Thyroid gland (tissue), 4 donors: ENCODE results near the gene JAG2. TPM values are rescaled to one million over a fixed set of nuclear protein-coding genes. Genes with fewer than 3 reads are reported as not detected.

Experiments used
- DNase-seq, 2 donors: peaks; one replicate each; pipeline ENCODE4 v3.0.0-alpha.2; 2019
- H3K27ac ChIP-seq, 3 donors: fragments of 200-600 bp; sonication (generic); 1 replicate in 2 of 3; 2 replicates in 1 of 3; pipeline ENCODE4 v1.5.1; 2016 to 2019; ENCODE audit warnings: mild to moderate bottlenecking in 1 of 3, moderate library complexity in 1 of 3
- H3K27me3 ChIP-seq: fragments of 200-600 bp; sonication (generic); one replicate; pipeline ENCODE4 v1.5.1; 2019
- H3K36me3 ChIP-seq, 2 donors: fragments of 200-600 bp; sonication (generic); one replicate each; pipeline ENCODE4 v1.5.1; 2016 to 2019
- H3K4me1 ChIP-seq, 2 donors: fragments of 200-600 bp; sonication (generic); one replicate each; pipeline ENCODE4 v1.5.1; 2017 to 2019
- H3K4me3 ChIP-seq, 3 donors: fragments of 200-600 bp; sonication (generic); replicated peaks in 1 of 3; 1 replicate in 2 of 3; 2 replicates in 1 of 3; pipeline ENCODE4 v1.5.1; 2016; ENCODE audit warnings: mild to moderate bottlenecking in 1 of 3
- H3K9me3 ChIP-seq: fragments of 200-600 bp; sonication (generic); one replicate; pipeline ENCODE4 v1.5.1; 2017
- POLR2A ChIP-seq, 2 donors: fragments of 450-650 bp; IDR thresholded peaks; one replicate each; pipeline ENCODE4 v1.6.1; 2017; ENCODE audit warnings: antibody characterized with exemption in 2 of 2, mild to moderate bottlenecking in 2 of 2, moderate library complexity in 1 of 2
- WGBS, 2 donors: methylation state at CpG; one replicate each; pipeline ENCODE4 v1.1.5; 2017; 5-methylcytosine and 5-hydroxymethylcytosine counted together
- intact Hi-C: fragments of 100-400 bp; cut with DNase I; formaldehyde crosslinking; loops from one replicate; pipeline ENCODE4 v1.15.1; 2023
- total RNA-seq, 4 donors: library from RNA; depleted of rRNA; stranded (reverse); fragments of >200 nt; gene quantifications; one replicate each; pipeline ENCODE4 v1.2.3, GENCODE V29; 2016
- TF ChIP-seq, protein P1 (sequence below), 6 experiments: fragments of 200-600 bp in 3 of 6; fragments of 450-650 bp in 3 of 6; sonication (generic) in 3 of 6; IDR thresholded peaks; one replicate each; pipeline ENCODE4 v1.5.1; 2016 to 2019; ENCODE audit warnings: antibody characterized with exemption in 6 of 6, mild to moderate bottlenecking in 2 of 6, inconsistent platforms in 1 of 6, moderate library complexity in 1 of 6

Gene JAG2
- total RNA-seq, 4 donors from 2014 or later, result 3.9 to 10.7 (median 5.2) TPM

DNA sequence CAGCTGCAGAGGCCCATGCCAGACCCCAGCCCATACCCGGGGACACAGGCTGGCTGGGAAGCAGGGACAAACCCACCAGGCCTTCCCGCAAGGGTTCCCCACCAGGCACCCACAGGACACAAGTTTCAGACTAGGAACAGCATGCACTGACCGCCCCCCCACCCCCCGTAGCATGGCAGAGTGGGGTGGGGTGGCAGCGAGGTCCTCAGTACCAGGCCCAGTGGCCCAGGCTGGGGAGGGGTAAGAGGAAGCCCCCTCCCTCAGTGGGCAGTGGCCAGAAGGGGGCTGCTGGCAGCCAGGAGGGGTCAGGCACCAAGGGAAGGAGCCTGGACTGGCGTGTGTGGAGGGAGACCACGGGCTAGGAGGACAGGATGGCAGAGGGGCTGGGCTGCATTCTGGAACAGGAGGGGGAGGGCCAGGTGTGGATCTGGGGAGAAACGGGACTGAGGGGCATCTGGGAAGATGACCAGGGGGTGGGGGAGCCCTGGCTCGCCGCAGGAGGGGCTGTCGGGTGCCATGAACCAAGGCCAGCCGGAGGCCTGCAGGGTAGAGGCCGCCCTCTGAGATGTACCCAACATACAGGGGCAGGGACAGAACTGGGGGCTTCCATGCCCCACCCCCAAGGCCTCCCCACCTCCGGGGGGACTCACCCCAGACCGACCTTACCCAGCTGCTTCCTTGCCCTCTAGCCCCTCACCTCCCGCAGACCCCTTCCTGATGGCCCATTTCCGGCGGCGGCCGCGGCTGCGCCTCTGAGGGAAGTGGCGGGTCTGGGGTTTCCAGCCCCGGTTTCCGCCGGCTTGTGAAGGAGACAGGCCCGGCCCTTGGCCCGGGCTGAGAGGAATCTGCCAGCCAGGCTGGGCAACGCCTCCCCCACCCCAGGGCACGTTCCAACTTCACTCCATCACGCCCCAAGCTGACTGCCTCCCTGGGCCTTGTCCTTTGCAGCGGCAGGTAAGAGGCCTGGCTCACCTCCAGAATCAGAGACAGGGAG, 5.6 kb upstream of the JAG2 start:
- intact Hi-C loops, result no loop called here
- no peak overlapping the region for H3K27ac ChIP-seq
- no peak overlapping the region for H3K4me3 ChIP-seq
- no peaks in the 10 kb centered on the region for H3K27me3 ChIP-seq
- no peaks in the 10 kb centered on the region for H3K36me3 ChIP-seq
- 71 to 81% methylated on average over 27 of the region's 32 CpGs for WGBS, 2 donors
- H3K4me1 ChIP-seq, result peaks cover under 1 to 18% of the 10 kb centered on the region in 2 donors
- no peaks in the 10 kb centered on the region for H3K9me3 ChIP-seq
- DNase-seq, result no peak
- TF ChIP-seq, protein P1, sequence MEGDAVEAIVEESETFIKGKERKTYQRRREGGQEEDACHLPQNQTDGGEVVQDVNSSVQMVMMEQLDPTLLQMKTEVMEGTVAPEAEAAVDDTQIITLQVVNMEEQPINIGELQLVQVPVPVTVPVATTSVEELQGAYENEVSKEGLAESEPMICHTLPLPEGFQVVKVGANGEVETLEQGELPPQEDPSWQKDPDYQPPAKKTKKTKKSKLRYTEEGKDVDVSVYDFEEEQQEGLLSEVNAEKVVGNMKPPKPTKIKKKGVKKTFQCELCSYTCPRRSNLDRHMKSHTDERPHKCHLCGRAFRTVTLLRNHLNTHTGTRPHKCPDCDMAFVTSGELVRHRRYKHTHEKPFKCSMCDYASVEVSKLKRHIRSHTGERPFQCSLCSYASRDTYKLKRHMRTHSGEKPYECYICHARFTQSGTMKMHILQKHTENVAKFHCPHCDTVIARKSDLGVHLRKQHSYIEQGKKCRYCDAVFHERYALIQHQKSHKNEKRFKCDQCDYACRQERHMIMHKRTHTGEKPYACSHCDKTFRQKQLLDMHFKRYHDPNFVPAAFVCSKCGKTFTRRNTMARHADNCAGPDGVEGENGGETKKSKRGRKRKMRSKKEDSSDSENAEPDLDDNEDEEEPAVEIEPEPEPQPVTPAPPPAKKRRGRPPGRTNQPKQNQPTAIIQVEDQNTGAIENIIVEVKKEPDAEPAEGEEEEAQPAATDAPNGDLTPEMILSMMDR (IDR thresholded peaks at IDR 0.05), result no peak
- TF ChIP-seq POLR2A (IDR thresholded peaks at IDR 0.05), result no peak

DNA sequence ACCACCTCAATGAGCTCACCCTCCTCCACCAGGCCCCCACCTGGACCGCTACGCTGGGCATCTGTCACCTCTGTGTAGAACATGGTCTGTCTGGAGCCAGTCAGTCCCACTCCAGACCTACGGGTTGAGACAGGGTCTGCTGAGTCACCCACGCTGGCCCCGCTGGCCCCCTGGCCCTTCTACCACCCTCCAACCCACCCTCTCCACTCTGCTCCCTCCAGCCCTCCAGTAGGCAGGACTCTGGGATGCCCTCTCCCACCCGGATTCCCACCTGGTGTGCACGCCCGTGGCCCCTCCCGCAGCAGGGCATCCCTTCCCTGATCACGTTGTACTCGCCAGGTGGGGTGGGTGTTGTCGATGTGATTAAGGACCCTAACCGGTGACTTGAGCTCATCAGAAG, 4.6 kb upstream of the JAG2 start:
- Histone ChIP-seq H3K4me1 (peaks cover 3 to 21% of the 10 kb centered on the region in 2 donors), H3K36me3 (no peaks in the 10 kb centered on the region), H3K27ac (no peak overlapping the region), H3K9me3 (no peaks in the 10 kb centered on the region), H3K4me3 (no peak overlapping the region), H3K27me3 (no peaks in the 10 kb centered on the region)
- TF ChIP-seq POLR2A (IDR thresholded peaks at IDR 0.05), result no peak
- TF ChIP-seq, protein P1 (IDR thresholded peaks at IDR 0.05), result no peak
- no peak for DNase-seq
- intact Hi-C loops, result no loop called here
- WGBS, 2 donors, result 92 to 94% methylated on average over 13 of the region's 13 CpGs

DNA sequence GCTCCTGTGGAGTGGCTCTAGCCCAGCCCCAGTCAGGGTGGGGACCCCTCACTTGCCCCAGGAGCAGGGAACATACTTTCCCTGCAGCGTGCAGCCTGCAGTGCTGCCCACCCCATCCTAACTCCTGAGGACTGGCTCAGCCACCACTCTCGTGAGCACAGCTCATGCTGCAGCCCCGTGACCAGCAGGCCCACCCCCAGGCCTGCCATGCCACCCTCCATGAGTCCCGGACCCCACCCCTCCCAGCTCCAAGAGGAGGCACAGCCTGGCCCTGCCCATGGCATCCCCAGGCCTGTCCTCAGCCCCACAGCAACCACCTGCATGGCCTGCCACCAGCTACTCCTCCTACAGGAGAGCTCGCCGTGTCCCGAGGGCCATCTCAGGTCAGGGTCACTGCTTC, 3.9 kb upstream of the JAG2 start:
- Histone ChIP-seq H3K4me3 (no peak overlapping the region), H3K27me3 (no peaks in the 10 kb centered on the region), H3K36me3 (no peaks in the 10 kb centered on the region), H3K9me3 (no peaks in the 10 kb centered on the region), H3K27ac (no peak overlapping the region), H3K4me1 (peaks cover 3 to 25% of the 10 kb centered on the region in 2 donors)
- intact Hi-C loops, result no loop called here
- 77 to 81% methylated on average over 4 to 5 of the region's 7 CpGs for WGBS, 2 donors
- TF ChIP-seq, protein P1 (IDR thresholded peaks at IDR 0.05), result no peak
- no peak for TF ChIP-seq POLR2A (IDR thresholded peaks at IDR 0.05)
- DNase-seq, result no peak

DNA sequence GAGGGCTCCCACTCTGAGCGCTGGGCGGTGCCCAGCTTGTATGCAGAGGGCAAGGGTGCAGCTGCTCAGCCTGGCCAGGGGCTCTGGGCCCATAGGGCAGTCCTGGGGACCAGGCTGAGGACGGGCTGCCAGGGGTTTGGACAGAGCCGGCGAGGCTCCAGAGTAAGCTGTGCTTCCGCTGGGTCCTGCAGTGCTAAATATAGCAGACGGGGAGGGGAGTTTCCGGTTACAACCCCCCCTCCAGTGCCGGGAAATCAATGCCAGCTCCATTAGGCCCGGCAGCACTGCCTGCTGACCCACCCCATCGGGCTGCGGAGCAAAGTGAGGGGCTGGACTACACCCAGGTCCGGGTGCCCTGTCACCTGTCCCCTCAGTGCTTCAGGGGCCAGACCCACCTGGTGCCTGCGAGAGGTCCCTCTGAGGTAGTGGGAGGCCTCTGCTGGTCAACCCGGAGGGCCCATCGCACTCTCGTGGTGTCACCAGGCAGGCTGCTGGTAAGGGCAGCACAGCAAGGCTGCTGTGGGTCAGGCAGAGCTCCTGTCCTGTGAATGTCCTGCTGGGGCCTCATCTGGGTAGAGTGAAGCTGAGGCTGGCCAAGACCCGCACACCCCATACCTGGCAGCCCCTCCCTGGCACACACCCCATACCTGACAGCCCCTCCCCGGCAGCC, 2.6 kb upstream of the JAG2 start:
- H3K27me3 ChIP-seq, result no peaks in the 10 kb centered on the region
- H3K36me3 ChIP-seq, result no peaks in the 10 kb centered on the region
- intact Hi-C loops, result no loop called here
- DNase-seq, result no peak
- no peak overlapping the region for H3K4me3 ChIP-seq
- no peak overlapping the region for H3K27ac ChIP-seq
- 40 to 49% methylated on average over 1 to 8 of the region's 19 CpGs for WGBS, 2 donors
- H3K4me1 ChIP-seq, result peaks cover 3 to 29% of the 10 kb centered on the region in 2 donors
- H3K9me3 ChIP-seq, result no peaks in the 10 kb centered on the region
- TF ChIP-seq POLR2A (IDR thresholded peaks at IDR 0.05), result no peak
- TF ChIP-seq, protein P1 (IDR thresholded peaks at IDR 0.05), result no peak
